ENCODE measurements around the gene DCUN1D1.

- TF ChIP-seq YY1 (IDR thresholded peaks at IDR 0.05; ENCODE audit: insufficient read depth, insufficient read length) (no peak), SUZ12 (IDR thresholded peaks at IDR 0.05; ENCODE audit: extremely low read depth, insufficient read depth, insufficient read length) (no peak), ZNF274 (IDR thresholded peaks at IDR 0.05; ENCODE audit: low read depth, low read length) (no peak)
Measured at GRCh38 chr3:183015185-183015584, 34.8 kb upstream of the DCUN1D1 start.
